Karpas-422 (cell line): ENCODE data around the gene C1QTNF1. TPM values are rescaled to one million over a fixed set of nuclear protein-coding genes. Genes with fewer than 3 reads are reported as not detected.

Source experiments
- DNase-seq: peaks from one replicate; pipeline ENCODE4 v3.0.0-alpha.2; 2015
- H2AFZ ChIP-seq: fragments of 200-600 bp; sonication (generic); 2 replicates; pipeline ENCODE4 v1.6.1; 2014; ENCODE audit warnings: antibody characterized with exemption, low read length, mixed read lengths
- H3K27ac ChIP-seq: fragments of 200-600 bp; sonication (generic); 2 replicates; pipeline ENCODE4 v1.5.1; 2014; ENCODE audit warnings: mild to moderate bottlenecking, low read length, moderate library complexity
- H3K27me3 ChIP-seq: fragments of 200-600 bp; sonication (generic); 2 replicates; pipeline ENCODE4 v1.6.1; 2014; ENCODE audit warnings: low read length, mixed read lengths
- H3K36me3 ChIP-seq: fragments of 200-600 bp; sonication (generic); 2 replicates; pipeline ENCODE4 v1.6.1; 2014; ENCODE audit warnings: low read length, mixed read lengths; ENCODE audit not compliant: insufficient read depth
- H3K4me1 ChIP-seq: fragments of 200-600 bp; sonication (generic); 2 replicates; pipeline ENCODE4 v1.6.1; 2014; ENCODE audit warnings: mild to moderate bottlenecking, low read length, mixed read lengths
- H3K4me2 ChIP-seq: fragments of 200-600 bp; sonication (generic); 2 replicates; pipeline ENCODE4 v1.6.1; 2014; ENCODE audit warnings: low read length, low read depth, mild to moderate bottlenecking; ENCODE audit not compliant: poor library complexity, severe bottlenecking
- H3K4me3 ChIP-seq: fragments of 200-600 bp; sonication (generic); 2 replicates; pipeline ENCODE4 v1.5.1; 2014; ENCODE audit warnings: mild to moderate bottlenecking, antibody characterized with exemption, low read length, mixed read lengths
- H3K79me2 ChIP-seq: fragments of 200-600 bp; sonication (generic); 2 replicates; pipeline ENCODE4 v1.6.1; 2014; ENCODE audit warnings: mild to moderate bottlenecking, low read length, mixed read lengths
- H3K9ac ChIP-seq: fragments of 200-600 bp; sonication (generic); 2 replicates; pipeline ENCODE4 v1.6.0; 2014; ENCODE audit warnings: low read length
- H3K9me2 ChIP-seq: fragments of 200-600 bp; sonication (generic), shearing (Covaris generic); replicated peaks from 2 replicates; pipeline ENCODE4 v1.6.0; 2014; ENCODE audit warnings: mild to moderate bottlenecking, low read length, moderate library complexity; ENCODE audit not compliant: insufficient read depth
- H3K9me3 ChIP-seq: fragments of 300-700, 200-600 bp; sonication (generic); 2 replicates; pipeline ENCODE4 v1.6.1; 2014; ENCODE audit warnings: low read length, mixed read lengths
- H4K20me1 ChIP-seq: fragments of 200-600 bp; sonication (generic); 2 replicates; pipeline ENCODE4 v1.6.1; 2014; ENCODE audit warnings: mild to moderate bottlenecking, antibody characterized with exemption, low read length, low read depth; ENCODE audit not compliant: insufficient read depth
- total RNA-seq: library from RNA; depleted of rRNA; stranded (reverse); fragments of >200 nt; shearing (Covaris generic); gene quantifications from 2 replicates; pipeline ENCODE4 v1.2.3, GENCODE V29; 2014; ENCODE audit warnings: low replicate concordance

The C1QTNF1 gene
- total RNA-seq, 1 experiment from 2014 or later: not detected

DNA sequence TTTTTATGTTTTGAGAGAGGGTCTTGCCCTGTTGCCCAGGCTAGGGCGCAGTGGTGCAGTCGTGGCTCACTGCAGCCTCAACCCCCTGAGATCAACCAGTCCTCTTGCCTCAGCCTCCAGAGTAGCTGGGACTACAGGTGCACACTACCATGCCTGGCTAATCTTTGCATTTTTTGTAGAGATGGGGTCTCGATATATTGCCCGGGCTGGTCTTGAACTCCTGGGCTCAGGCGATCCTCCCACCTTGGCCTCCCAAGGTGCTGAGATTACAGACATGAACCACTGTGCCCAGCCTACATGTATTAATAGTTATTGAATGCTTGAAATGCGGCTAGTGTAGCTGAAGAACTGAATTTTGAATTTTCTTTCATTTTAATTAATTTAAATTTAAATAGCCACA lies 12.2 kb downstream of the C1QTNF1 start:
- no peaks in the 10 kb centered on the region for H3K79me2 ChIP-seq
- no peaks in the 10 kb centered on the region for H4K20me1 ChIP-seq
- no peak overlapping the region for H3K4me3 ChIP-seq
- H3K4me1 ChIP-seq: peaks cover 4% of the 10 kb centered on the region; the same call in 1 of the 2 replicates
- H3K9ac ChIP-seq: no peak overlapping the region
- no peak overlapping the region for H3K4me2 ChIP-seq
- no peaks in the 10 kb centered on the region for H3K36me3 ChIP-seq
- H3K9me2 ChIP-seq: no peaks in the 10 kb centered on the region
- H2AFZ ChIP-seq: no peak overlapping the region
- no peaks in the 10 kb centered on the region for H3K9me3 ChIP-seq
- DNase-seq: no peak
- no peaks in the 10 kb centered on the region for H3K27me3 ChIP-seq
- no peak overlapping the region for H3K27ac ChIP-seq

- Histone ChIP-seq H3K4me2 (no peak overlapping the region), H3K4me3 (no peak overlapping the region), H3K9me2 (no peaks in the 10 kb centered on the region), H3K79me2 (no peaks in the 10 kb centered on the region), H3K4me1 (peaks cover 4% of the 10 kb centered on the region; the same call in 1 of the 2 replicates), H3K27ac (no peak overlapping the region), H4K20me1 (no peaks in the 10 kb centered on the region), H3K9ac (no peak overlapping the region), H3K36me3 (no peaks in the 10 kb centered on the region), H3K27me3 (no peaks in the 10 kb centered on the region), H2AFZ (no peak overlapping the region), H3K9me3 (no peaks in the 10 kb centered on the region)
- DNase-seq: no peak
Measured at GRCh38 chr17:79036596-79036995, 12.6 kb downstream of the C1QTNF1 start.

DNA sequence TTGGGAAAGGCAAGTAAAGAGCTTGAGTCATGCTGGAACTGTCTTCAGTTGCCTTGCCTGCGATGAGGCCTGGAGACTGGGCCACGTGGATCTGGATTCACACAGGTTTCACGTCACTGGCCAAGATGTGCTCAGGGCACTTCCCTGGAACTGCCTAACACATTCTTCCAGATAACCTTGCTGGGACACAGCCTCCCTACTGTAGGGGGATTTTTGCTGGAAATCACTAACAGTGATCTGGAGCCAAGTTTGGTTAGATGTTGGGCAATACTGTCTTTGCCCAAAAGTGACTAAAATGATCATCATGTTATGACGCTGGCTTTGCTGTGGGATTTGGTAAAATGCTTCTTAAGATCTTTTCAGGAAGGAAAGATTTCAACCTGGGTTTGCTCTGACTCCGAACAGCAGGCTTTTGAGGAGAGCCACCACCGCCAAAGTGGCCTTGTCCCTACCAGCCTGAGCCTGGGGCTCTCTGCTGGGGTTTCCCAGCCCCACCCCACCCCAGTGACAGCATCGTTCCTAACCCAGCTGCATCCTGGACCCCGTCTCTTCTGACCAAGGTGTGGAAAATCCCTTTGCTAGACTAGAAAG lies 14.7 kb downstream of the C1QTNF1 start:
- Histone ChIP-seq H3K27me3 (no peaks in the 10 kb centered on the region), H3K9ac (no peak overlapping the region), H3K4me3 (no peak overlapping the region), H3K9me2 (no peaks in the 10 kb centered on the region), H3K9me3 (no peaks in the 10 kb centered on the region), H3K79me2 (no peaks in the 10 kb centered on the region), H3K4me2 (no peak overlapping the region), H3K4me1 (peaks cover 4% of the 10 kb centered on the region; the same call in 1 of the 2 replicates), H2AFZ (no peak overlapping the region), H3K27ac (no peak overlapping the region), H4K20me1 (no peaks in the 10 kb centered on the region), H3K36me3 (no peaks in the 10 kb centered on the region)
- no peak for DNase-seq

GRCh38 chr17:79039171-79039570 lies 15.2 kb downstream of the C1QTNF1 start:
- no peaks in the 10 kb centered on the region for H3K79me2 ChIP-seq
- H3K9ac ChIP-seq: no peak overlapping the region
- H2AFZ ChIP-seq: no peak overlapping the region
- H3K36me3 ChIP-seq: no peaks in the 10 kb centered on the region
- peaks cover 4% of the 10 kb centered on the region; the same call in 1 of the 2 replicates for H3K4me1 ChIP-seq
- H3K9me2 ChIP-seq: no peaks in the 10 kb centered on the region
- H3K9me3 ChIP-seq: no peaks in the 10 kb centered on the region
- H3K27ac ChIP-seq: no peak overlapping the region
- H4K20me1 ChIP-seq: no peaks in the 10 kb centered on the region
- H3K27me3 ChIP-seq: no peaks in the 10 kb centered on the region
- H3K4me2 ChIP-seq: no peak overlapping the region
- DNase-seq: no peak
- H3K4me3 ChIP-seq: no peak overlapping the region

- Histone ChIP-seq H3K27me3 (no peaks in the 10 kb centered on the region), H3K27ac (no peak overlapping the region), H3K4me2 (no peak overlapping the region), H3K79me2 (no peaks in the 10 kb centered on the region), H2AFZ (no peak overlapping the region), H3K36me3 (no peaks in the 10 kb centered on the region), H4K20me1 (no peaks in the 10 kb centered on the region), H3K9me3 (no peaks in the 10 kb centered on the region), H3K9me2 (no peaks in the 10 kb centered on the region), H3K9ac (no peak overlapping the region), H3K4me3 (no peak overlapping the region), H3K4me1 (peaks cover 4% of the 10 kb centered on the region; the same call in 1 of the 2 replicates)
- DNase-seq: no peak
Measured at GRCh38 chr17:79039886-79040285, 15.9 kb downstream of the C1QTNF1 start.

GRCh38 chr17:79041041-79041570 lies 17.1 kb downstream of the C1QTNF1 start:
- H3K9me3 ChIP-seq: no peaks in the 10 kb centered on the region
- H2AFZ ChIP-seq: no peak overlapping the region
- H3K9me2 ChIP-seq: no peaks in the 10 kb centered on the region
- H4K20me1 ChIP-seq: no peaks in the 10 kb centered on the region
- H3K9ac ChIP-seq: no peak overlapping the region
- no peak for DNase-seq
- H3K4me1 ChIP-seq: peaks cover 4% of the 10 kb centered on the region; the same call in 1 of the 2 replicates
- no peak overlapping the region for H3K4me3 ChIP-seq
- no peaks in the 10 kb centered on the region for H3K36me3 ChIP-seq
- H3K4me2 ChIP-seq: no peak overlapping the region
- no peak overlapping the region for H3K27ac ChIP-seq
- no peaks in the 10 kb centered on the region for H3K79me2 ChIP-seq
- H3K27me3 ChIP-seq: no peaks in the 10 kb centered on the region

DNA sequence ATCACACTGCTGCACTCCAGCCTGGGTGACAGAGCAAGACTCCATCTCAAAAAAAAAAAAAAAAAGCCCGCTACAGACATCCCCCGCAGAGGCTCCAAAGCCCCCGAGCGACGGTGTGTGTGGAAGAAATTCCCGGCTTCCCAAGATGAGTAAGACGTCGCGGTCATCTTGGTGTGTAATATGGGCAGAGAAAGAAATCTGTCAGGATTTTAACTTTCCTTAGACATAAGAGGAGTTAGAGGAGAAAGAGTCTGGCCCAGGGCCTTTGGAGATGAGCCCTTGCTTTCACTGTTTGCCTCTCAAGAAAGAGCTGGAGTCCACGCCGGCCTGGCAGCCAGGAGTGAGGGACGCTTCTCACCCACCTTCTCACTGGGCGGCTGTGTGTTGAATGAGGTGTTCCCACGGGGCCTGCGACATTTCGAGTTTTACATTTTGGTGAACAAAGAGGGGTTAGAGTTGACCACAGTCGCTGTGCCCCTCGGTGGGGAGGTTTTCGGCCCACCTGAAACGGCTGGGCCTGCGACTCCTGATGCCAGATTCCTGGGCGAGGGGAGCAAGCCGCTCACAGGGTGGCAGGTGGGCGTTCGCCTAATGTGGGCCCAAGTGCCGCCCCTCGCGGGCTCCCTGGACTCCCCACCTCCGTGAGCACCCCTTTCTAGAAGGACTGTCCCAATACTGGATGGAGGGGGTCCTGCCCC lies 17.9 kb downstream of the C1QTNF1 start:
- Histone ChIP-seq H3K9me2 (no peaks in the 10 kb centered on the region), H3K27me3 (no peaks in the 10 kb centered on the region), H3K4me2 (no peak overlapping the region), H3K4me3 (no peak overlapping the region), H4K20me1 (no peaks in the 10 kb centered on the region), H2AFZ (no peak overlapping the region), H3K36me3 (no peaks in the 10 kb centered on the region), H3K9ac (no peak overlapping the region), H3K27ac (no peak overlapping the region), H3K4me1 (peaks cover 4% of the 10 kb centered on the region; the same call in 1 of the 2 replicates), H3K9me3 (no peaks in the 10 kb centered on the region), H3K79me2 (no peaks in the 10 kb centered on the region)
- no peak for DNase-seq

GRCh38 chr17:79042421-79043190 lies 18.6 kb downstream of the C1QTNF1 start:
- no peaks in the 10 kb centered on the region for H4K20me1 ChIP-seq
- H3K4me3 ChIP-seq: no peak overlapping the region
- H3K4me2 ChIP-seq: no peak overlapping the region
- DNase-seq: peak; percentile 88
- no peaks in the 10 kb centered on the region for H3K36me3 ChIP-seq
- no peaks in the 10 kb centered on the region for H3K79me2 ChIP-seq
- no peak overlapping the region for H3K27ac ChIP-seq
- no peaks in the 10 kb centered on the region for H3K27me3 ChIP-seq
- H3K4me1 ChIP-seq: peaks cover 4% of the 10 kb centered on the region; the same call in 1 of the 2 replicates
- no peaks in the 10 kb centered on the region for H3K9me3 ChIP-seq
- no peak overlapping the region for H2AFZ ChIP-seq
- no peaks in the 10 kb centered on the region for H3K9me2 ChIP-seq
- H3K9ac ChIP-seq: no peak overlapping the region
